Stomach (tissue), 4 donors: ENCODE measurements around the gene CYTH2.

ENCODE experiments used
- EP300 ChIP-seq: sonication (generic); formaldehyde crosslinking; IDR thresholded peaks from one replicate; pipeline ENCODE4 v1.6.1; 2017; ENCODE audit warnings: antibody characterized with exemption
- POLR2A ChIP-seq, 4 donors: fragments of 450-650 bp; IDR thresholded peaks; one replicate each; pipeline ENCODE4 v1.6.1; 2016; ENCODE audit warnings: antibody characterized with exemption in 4 of 4, control low read depth in 2 of 4, mild to moderate bottlenecking in 1 of 4, moderate library complexity in 1 of 4
- POLR2AphosphoS5 ChIP-seq, 3 donors: sonication (generic); formaldehyde crosslinking; IDR thresholded peaks; one replicate each; pipeline ENCODE4 v1.6.1; 2016; ENCODE audit warnings: antibody characterized with exemption in 3 of 3
- TF ChIP-seq, protein P1 (sequence below), 7 experiments: fragments of 450-650 bp in 4 of 7; fragments of 200-600 bp in 3 of 7; sonication (generic) in 3 of 7; IDR thresholded peaks; one replicate each; pipeline ENCODE4 v1.5.1; 2016 to 2019; ENCODE audit warnings: antibody characterized with exemption in 7 of 7, control low read depth in 2 of 7, mild to moderate bottlenecking in 1 of 7

DNA sequence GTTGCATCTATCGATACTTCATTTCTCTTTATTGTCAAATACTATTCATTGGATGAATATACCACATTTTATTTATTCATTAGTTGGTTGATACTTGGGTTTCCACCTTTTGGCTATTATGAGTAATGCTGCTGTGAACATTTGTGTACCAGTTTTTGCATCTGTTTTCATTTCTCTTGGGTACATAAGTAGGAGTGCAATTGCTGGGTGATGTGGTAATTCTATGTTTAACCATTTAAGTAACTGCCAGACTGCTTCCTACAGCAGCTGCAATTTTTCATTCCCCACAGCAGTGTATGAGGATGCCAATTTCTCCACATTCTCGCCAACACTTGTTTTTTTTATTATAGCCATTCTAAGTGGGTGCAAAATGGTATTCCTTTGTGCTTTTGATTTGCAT, 11.2 kb upstream of the CYTH2 start:
- TF ChIP-seq, protein P1, sequence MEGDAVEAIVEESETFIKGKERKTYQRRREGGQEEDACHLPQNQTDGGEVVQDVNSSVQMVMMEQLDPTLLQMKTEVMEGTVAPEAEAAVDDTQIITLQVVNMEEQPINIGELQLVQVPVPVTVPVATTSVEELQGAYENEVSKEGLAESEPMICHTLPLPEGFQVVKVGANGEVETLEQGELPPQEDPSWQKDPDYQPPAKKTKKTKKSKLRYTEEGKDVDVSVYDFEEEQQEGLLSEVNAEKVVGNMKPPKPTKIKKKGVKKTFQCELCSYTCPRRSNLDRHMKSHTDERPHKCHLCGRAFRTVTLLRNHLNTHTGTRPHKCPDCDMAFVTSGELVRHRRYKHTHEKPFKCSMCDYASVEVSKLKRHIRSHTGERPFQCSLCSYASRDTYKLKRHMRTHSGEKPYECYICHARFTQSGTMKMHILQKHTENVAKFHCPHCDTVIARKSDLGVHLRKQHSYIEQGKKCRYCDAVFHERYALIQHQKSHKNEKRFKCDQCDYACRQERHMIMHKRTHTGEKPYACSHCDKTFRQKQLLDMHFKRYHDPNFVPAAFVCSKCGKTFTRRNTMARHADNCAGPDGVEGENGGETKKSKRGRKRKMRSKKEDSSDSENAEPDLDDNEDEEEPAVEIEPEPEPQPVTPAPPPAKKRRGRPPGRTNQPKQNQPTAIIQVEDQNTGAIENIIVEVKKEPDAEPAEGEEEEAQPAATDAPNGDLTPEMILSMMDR (IDR thresholded peaks at IDR 0.05), result no peak
- TF ChIP-seq EP300 (no peak), POLR2AphosphoS5 (IDR thresholded peaks at IDR 0.05) (no peak), POLR2A (IDR thresholded peaks at IDR 0.05) (no peak)
